GM21515 (cell line): Measurements from ENCODE around the gene ATXN7L3B.

ENCODE experiments used
- ATAC-seq: cut with Tn5 transposase; IDR thresholded peaks from one replicate; pipeline ENCODE4 v1.9.1; 2021; ENCODE audit not compliant: unreplicated experiment

ATXN7L3B gene

DNA sequence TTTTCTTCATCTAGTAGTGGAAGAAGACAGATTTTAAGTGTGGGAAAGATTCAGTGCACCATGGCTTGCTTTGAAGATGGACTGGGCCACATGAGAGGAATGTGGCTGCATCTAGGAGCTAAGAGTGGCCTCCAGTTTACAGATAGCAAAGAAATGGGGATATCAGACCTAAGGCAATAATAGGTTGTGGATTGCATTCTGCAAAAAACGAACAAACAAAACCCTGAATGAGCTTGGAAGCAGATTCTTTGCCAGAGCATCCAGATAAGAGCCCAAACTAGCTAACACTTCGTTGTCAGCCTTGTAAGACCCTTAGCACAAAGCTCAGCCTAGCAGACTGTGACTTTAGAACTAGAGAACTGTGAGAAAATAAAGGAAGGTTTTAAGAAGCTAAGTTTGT is 9.6 kb downstream of the ATXN7L3B start:
- ATAC-seq, result no peak

GRCh38 chr12:74551291-74551690 is 13.7 kb downstream of the ATXN7L3B start:
- no peak for ATAC-seq

DNA sequence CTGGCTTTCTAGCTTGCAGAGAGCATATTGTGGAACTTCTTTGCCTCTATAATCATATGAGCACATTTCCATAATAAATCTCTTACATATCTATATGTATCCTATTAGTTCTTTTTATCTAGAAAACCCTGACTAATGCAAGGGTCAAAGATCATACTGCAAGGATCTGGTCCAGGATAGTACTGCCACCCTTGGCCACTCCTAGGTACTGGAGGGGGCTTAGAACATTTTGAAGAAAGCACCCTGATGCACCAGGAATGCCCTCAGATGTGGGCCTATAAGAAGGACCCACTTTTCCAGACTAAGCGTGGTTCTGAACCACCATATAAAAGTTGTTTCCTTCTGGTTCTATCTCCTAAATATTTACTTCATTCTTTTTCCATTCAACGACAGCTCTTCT is 14.6 kb downstream of the ATXN7L3B start:
- ATAC-seq, result no peak

DNA sequence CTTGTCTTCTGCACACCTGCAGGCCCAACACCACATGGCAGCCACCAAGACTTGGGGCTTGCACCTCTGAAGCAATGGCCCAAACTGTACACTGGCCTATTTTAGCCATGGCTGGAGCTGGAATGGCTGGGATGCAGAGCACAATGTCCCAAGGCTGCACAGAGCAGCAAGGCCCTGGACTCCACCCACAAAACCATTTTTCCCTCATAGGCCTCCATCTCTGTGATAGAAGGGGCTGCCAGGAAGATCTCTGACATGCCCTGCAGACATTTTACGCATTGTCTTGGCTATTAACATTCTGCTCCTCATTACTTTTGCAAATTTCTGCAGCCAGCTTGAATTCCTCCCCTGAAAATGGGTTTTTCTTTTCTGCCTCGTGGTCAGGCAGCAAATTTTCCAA is 22.1 kb downstream of the ATXN7L3B start:
- no peak for ATAC-seq

DNA sequence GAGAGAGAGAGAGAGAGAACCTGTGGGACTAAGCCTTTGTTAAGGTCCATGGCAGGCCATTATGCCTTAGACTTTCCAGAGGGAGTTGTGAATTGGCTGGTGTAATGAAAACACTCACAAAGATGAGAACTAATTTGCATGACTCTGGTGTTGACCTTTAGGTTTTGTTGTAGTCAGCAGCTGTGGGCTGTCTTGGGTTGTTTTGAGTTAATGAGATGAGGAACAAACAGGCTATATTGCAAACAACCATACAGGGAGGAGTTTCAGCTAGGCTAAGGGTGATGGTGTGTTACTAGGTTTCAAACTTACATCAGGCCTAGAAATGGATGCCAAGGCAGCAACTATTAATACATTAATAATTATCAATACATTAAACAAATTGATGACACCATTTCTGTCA is 26.3 kb downstream of the ATXN7L3B start:
- no peak for ATAC-seq

DNA sequence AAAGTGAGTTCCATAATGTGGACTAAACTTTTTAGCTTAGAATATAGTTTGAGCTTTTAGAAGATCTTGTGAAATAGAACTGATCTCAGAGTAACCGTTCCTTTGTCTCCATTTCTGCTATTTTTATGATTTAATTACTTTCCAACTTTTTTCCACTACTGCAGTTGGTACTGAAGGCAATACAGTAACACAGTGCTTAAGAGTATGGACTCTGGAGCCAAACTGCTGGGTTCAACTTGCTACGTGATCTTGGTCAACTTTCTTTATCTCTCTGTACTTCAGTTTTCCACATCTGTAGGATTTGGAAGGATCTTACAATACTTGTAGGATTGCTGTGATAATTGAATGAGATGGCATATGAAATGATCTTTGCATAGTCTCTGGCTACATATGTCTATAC is 40.9 kb downstream of the ATXN7L3B start:
- no peak for ATAC-seq

- no peak for ATAC-seq
Measured at GRCh38 chr12:74579446-74579845, 41.8 kb downstream of the ATXN7L3B start.

- ATAC-seq, result no peak
Measured at GRCh38 chr12:74579981-74580380, 42.3 kb downstream of the ATXN7L3B start.

DNA sequence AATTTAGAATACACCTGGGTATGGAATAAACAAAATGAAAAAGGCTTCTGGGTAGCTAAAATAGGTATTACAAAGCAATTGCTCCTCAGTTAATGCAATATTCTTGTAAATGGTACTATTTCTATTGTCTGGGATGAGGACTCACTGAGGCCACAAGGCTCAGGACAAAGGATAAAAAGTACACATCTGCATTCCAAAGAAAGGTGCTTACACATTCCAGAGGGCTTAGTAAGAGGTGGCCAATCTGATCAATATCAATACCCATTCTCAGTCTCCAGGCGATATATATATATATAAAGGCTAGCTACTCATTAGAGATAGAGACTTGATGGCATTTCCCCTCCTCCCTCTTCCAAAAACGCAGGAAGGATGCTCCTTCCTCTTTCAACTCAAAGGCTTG is 43.8 kb downstream of the ATXN7L3B start:
- no peak for ATAC-seq

DNA sequence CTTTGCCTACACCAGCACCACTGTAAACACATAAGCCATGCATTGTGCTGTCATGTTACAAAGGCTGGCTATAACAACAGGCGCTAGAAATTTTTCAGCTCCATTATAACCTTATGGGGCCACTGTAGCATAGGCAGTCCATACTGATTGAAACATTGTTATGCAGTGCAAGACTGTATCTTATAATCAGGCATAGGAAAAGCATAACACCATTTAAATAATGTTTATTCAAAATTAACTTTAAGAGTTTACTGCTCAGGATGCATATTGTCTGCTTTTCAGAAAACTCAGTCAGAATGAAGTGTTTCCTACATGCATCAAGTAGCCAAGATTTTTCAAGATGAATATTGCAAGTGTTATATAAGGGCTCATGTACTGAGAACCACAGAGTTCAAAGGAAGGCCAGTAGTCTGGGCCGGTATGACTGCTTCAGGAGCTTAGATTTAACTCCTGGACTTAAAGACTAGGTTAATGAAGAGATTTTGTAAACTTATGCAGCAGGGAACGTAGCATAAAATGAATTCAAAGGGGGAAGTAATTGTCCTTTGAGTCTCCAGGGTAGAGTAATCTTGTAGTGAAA is 46.9 kb downstream of the ATXN7L3B start:
- no peak for ATAC-seq

- no peak for ATAC-seq
Measured at GRCh38 chr12:74586251-74586650, 48.6 kb downstream of the ATXN7L3B start.
